ENCODE data around the gene SLC2A8.

- TF ChIP-seq POLR2AphosphoS5 (IDR thresholded peaks at IDR 0.05) (no peak), CTCF (IDR thresholded peaks at IDR 0.05 in 8 of 11, conservative IDR thresholded peaks at IDR 0.05 in 3 of 11) (no peak)
These were observed 25.3 kb downstream of the SLC2A8 start for GRCh38 chr9:127422133-127422782.

Data from spleen (tissue), 7 donors.